WTC11 (cell line): ENCODE measurements around the gene JMJD7.

Source experiments
- CTCF ChIP-seq: fragments of 200-600 bp; IDR thresholded peaks from 2 replicates; pipeline ENCODE4 v1.8.0; 2022; ENCODE audit warnings: antibody characterized with exemption
- FOXK1 ChIP-seq: sonication (generic); formaldehyde crosslinking; IDR thresholded peaks from 2 replicates; pipeline ENCODE4 v1.8.0; 2022; ENCODE audit warnings: mild to moderate bottlenecking, moderate library complexity, missing genetic modification reagents
- SP1 ChIP-seq: sonication (generic); formaldehyde crosslinking; conservative IDR thresholded peaks from 2 replicates; pipeline ENCODE4 v1.8.1; 2022; ENCODE audit warnings: missing genetic modification reagents
- USF2 ChIP-seq: sonication (generic); formaldehyde crosslinking; IDR thresholded peaks from 2 replicates; pipeline ENCODE4 v1.8.1; 2023; ENCODE audit warnings: mild to moderate bottlenecking, missing genetic modification reagents, moderate library complexity
- ZNF263 ChIP-seq: sonication (generic); formaldehyde crosslinking; IDR thresholded peaks from 2 replicates; pipeline ENCODE4 v1.8.1; 2022; ENCODE audit warnings: low read depth, mild to moderate bottlenecking, moderate library complexity, missing genetic modification reagents
- TF ChIP-seq, protein P1 (sequence below): sonication (generic); formaldehyde crosslinking; IDR thresholded peaks from 2 replicates; pipeline ENCODE4 v1.8.0; 2022; ENCODE audit warnings: mild to moderate bottlenecking, missing genetic modification reagents

DNA sequence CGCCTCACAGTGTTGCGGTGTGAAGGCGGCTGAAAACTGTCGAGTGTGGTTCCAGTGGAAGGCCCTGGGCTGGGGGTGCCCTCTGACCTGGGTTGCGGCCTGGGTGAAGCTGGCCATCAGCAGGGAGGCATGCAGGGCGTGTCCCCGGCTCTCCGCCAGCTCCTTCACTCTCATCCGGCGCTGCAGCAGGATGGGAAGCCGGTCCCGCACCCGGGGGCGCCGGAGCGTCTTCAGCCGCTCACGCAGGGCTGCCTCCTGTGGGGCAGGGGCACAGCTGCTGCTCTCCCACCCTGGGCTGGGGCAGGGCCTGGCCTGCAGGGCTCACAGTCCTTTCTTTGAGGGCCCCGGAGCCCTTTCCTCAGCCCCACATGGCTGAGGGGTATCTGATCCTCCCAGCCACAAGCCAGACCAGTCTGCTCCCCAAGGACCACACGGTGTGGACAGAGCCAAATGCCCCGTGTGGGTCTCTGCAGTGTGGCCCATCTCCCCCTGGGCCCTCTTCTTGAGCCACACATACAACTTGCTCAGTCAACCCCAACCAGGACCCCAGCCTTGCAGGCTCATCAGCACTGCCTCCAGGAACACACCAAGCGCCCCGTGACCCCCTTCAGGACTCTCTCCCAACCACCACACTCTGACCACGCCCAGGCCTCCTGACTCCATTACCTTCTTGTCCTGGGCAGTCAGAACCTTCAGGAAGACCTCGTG is 39.1 kb downstream of the JMJD7 start:
- TF ChIP-seq CTCF, result no peak
- no peak for TF ChIP-seq SP1 (CRISPR knock-in tag)
- no peak for TF ChIP-seq FOXK1
- TF ChIP-seq, protein P1, sequence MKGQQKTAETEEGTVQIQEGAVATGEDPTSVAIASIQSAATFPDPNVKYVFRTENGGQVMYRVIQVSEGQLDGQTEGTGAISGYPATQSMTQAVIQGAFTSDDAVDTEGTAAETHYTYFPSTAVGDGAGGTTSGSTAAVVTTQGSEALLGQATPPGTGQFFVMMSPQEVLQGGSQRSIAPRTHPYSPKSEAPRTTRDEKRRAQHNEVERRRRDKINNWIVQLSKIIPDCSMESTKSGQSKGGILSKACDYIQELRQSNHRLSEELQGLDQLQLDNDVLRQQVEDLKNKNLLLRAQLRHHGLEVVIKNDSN, result no peak
- TF ChIP-seq USF2 (CRISPR knock-in tag), result no peak
- TF ChIP-seq ZNF263 (CRISPR knock-in tag), result no peak
